ENCODE data around the gene ATP13A5.

GRCh38 chr3:193396451-193397244 lies 18.1 kb upstream of the ATP13A5 start:
- TF ChIP-seq CTCF (IDR thresholded peaks at IDR 0.05) (no peak), POLR2A (IDR thresholded peaks at IDR 0.05) (no peak)
